ENCODE measurements around the gene ARHGAP8.

Gene ARHGAP8

GRCh38 chr22:44802071-44802700 is 49.8 kb downstream of the ARHGAP8 start:
- DNase-seq (ENCODE audit: low read depth in 3 of 3) = no peak

GRCh38 chr22:44802956-44803355 is 50.6 kb downstream of the ARHGAP8 start:
- DNase-seq (ENCODE audit: low read depth in 3 of 3) = no peak

- no peak for DNase-seq (ENCODE audit: low read depth in 3 of 3)
These were observed 52.0 kb downstream of the ARHGAP8 start for GRCh38 chr22:44804327-44804726.

DNA sequence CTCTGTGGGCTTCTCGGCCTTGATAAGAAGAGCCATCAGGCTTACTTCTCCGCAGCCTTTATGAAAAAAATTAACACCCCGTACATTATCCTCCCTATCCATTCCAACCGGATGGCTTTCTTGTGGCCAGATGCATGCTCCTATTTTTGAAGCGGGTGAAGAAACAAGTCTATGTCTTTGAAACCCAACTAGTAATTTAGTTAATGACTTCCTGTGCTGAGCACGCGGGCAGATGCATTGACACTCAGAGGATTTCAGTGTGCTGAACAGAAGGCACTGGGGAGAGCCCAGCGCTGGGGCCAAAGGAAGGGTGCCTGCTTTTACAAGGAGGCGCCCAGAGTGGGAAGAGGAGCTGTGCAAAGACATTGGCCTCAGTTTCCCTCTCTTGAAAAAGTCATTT is 53.3 kb downstream of the ARHGAP8 start:
- DNase-seq (ENCODE audit: low read depth in 3 of 3) = no peak

DNA sequence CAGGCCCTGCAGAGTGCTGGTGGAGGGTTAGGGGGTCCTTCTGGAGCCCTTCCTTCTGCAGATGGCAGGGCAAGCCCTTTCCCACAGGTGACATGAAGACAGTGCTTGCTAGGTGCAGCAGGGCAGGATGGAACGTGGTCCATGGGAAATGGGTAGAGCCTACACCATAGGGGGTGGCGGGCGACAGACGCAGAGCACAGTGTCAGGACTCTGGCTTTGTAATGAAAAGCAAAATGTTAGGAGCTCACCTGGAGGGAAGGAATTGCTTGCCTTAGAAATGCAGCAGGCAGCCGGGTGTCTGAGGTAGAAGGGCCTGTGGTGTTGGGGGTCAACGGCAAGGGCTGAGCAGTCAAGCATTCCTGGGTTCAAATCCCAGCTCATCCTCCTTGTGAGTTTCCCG is 54.9 kb downstream of the ARHGAP8 start:
- no peak for DNase-seq (ENCODE audit: low read depth in 3 of 3)

DNA sequence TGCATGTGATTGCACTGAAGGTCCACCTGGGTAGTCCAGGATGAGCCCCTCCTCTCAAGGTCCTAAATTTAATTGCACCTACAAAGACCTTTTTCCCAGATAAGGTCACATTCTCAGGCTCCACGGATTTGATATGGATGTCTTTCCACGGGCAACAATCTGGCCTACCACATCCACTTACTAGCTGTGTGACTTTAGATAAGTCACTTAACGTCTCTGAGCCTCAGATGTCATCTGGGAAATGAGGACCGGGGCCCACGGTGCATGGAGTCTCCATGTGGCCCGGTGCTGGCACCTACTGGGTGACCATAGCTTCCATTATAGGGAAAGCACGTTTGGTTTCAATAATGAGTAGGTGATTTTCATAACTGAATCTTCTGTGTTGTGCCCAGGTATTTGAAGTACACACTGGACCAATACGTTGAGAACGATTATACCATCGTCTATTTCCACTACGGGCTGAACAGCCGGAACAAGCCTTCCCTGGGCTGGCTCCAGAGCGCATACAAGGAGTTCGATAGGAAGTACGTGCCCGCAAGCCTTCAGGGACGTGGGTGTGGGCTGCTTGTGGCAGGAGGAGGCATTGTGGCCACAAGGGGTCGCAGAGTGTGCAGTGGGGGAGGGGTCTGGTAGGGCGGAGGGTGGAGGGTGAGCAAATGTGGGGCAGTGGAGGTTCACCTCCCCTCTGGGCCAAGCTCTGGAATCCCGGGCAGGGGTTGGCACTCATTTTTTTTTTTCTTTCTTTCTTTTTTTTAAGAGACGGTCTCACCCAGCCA is 55.7 kb downstream of the ARHGAP8 start:
- DNase-seq (ENCODE audit: low read depth in 3 of 3) = no peak

GRCh38 chr22:44809456-44809855 is 57.1 kb downstream of the ARHGAP8 start:
- no peak for DNase-seq (ENCODE audit: low read depth in 3 of 3)

- DNase-seq (ENCODE audit: low read depth in 3 of 3) = no peak
These were observed 58.8 kb downstream of the ARHGAP8 start for GRCh38 chr22:44811141-44811540.

- no peak for DNase-seq (ENCODE audit: low read depth in 3 of 3)
These were observed 61.0 kb downstream of the ARHGAP8 start for GRCh38 chr22:44813416-44813815.

- DNase-seq (ENCODE audit: low read depth in 3 of 3) = no peak
These were observed 62.1 kb downstream of the ARHGAP8 start for GRCh38 chr22:44814266-44815098.

GRCh38 chr22:44815099-44816070 is 63.0 kb downstream of the ARHGAP8 start:
- no peak for DNase-seq (ENCODE audit: low read depth in 3 of 3)

DNA sequence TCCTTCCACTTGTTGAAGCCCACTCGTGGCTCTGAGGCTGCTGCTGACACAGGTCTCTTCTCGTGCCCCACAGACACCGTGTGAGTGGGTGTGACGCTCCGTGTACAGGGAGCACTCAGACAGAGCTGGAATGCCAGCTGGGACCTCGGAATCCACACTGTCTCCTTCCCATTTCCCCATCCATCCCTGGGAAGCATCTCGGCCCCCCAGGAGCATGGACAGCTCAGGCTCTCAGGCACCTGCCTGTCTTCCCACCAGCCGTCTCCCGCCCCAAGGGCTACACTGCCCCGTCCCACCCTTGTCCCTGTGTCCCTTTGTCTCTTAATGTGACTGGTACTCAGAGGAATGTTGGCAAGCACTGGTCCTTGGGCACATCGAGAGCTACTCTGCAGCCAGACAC is 63.8 kb downstream of the ARHGAP8 start:
- DNase-seq (ENCODE audit: low read depth in 3 of 3) = no peak

GRCh38 chr22:44818727-44819126 is 66.4 kb downstream of the ARHGAP8 start:
- DNase-seq (ENCODE audit: low read depth in 3 of 3) = no peak

- DNase-seq (ENCODE audit: low read depth in 3 of 3) = no peak
These were observed 67.7 kb downstream of the ARHGAP8 start for GRCh38 chr22:44819966-44820631.

GRCh38 chr22:44821741-44822475 is 69.5 kb downstream of the ARHGAP8 start:
- DNase-seq (ENCODE audit: low read depth in 3 of 3) = no peak

DNA sequence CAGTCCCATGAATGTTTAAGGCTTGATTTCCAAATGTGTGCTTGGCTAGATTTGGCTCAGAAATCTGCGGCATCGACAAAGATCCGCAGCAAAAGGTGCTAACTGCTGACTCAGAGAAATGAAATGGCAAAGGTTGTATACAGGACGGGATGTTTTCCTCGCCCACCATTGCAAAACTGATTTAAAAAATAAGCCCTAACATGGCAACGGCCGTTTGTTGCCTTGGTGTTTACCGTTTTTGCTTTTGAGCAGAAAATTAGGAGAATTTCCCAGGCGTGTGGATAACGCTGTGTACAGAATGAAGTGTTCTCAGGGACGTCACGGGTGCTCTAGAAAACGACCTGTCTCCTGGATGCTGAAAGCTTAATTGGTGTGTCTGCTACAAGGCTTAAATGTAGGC is 70.2 kb downstream of the ARHGAP8 start:
- no peak for DNase-seq (ENCODE audit: low read depth in 3 of 3)

GRCh38 chr22:44823396-44823795 is 71.0 kb downstream of the ARHGAP8 start:
- no peak for DNase-seq (ENCODE audit: low read depth in 3 of 3)

- no peak for DNase-seq (ENCODE audit: low read depth in 3 of 3)
These were observed 71.4 kb downstream of the ARHGAP8 start for GRCh38 chr22:44823806-44824205.

DNA sequence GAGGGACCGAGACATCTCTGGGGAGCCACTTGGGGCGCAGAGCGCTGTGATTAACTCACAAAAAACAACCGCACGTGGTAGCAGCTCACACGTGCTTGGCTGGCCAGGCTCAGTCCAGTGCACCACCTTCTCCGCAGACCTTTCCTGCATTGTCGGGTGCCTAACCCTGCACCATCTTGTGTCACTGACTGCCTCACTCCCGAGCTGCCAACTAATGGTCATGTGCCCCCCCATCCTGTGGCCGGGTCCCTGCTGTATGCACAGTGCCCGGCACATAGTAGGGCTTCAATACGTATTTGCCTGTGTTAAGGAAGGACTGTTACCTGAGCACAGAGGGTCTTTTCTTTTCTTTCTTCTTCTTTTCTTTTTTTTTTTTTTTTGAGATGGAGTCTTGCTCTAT is 71.9 kb downstream of the ARHGAP8 start:
- DNase-seq (ENCODE audit: low read depth in 3 of 3) = no peak
